Endothelial cell of umbilical vein (primary cell): ENCODE results near the gene THEM4. TPM values are rescaled to one million over a fixed set of nuclear protein-coding genes. Genes with fewer than 3 reads are reported as not detected.

Experiments used
- BruUV-seq: library from RNA; stranded (reverse); fragments of 400-500 nt; replicated peaks from 2 replicates; lab custom pipeline; 2021; lab: Mats Ljungman, UMichigan
- CTCF ChIA-PET: fragments of 300-600, 350-600 bp; sonication (Branson Sonifier 250); formaldehyde crosslinking; loops from one replicate; lab custom pipeline; 2021; ENCODE audit warnings: antibody characterized with exemption, inconsistent platforms; lab: Charles Lee
- POLR2A ChIA-PET: fragments of 300-600, 350-600 bp; sonication (Branson Sonifier 250); formaldehyde crosslinking; loops from one replicate; lab custom pipeline; 2021; ENCODE audit warnings: antibody characterized with exemption, inconsistent platforms; lab: Charles Lee
- DNase-seq: peaks from one replicate; pipeline ENCODE4 v3.0.0-alpha.2; 2011; ENCODE audit warnings: low read depth, low spot score
- FAIRE-seq: peaks from 2 replicates; lab custom pipeline; 2011; peaks lifted over from hg19 to GRCh38; lab: Jason Lieb, UNC
- H2AFZ ChIP-seq: 2 replicates; pipeline ENCODE4 v1.6.0; 2012; ENCODE audit warnings: low read depth, low read length, control low read depth, inconsistent platforms
- H3K27ac ChIP-seq: 2 replicates; pipeline ENCODE4 v1.5.1; 2011; ENCODE audit warnings: low read depth, mild to moderate bottlenecking, control low read depth, low read length, moderate library complexity; ENCODE audit not compliant: insufficient read depth
- H3K27me3 ChIP-seq, 2 experiments: 2 replicates each; pipeline versions ENCODE4 v1.6.0 to v1.6.1; 2011; ENCODE audit warnings: low read length in 2 of 2, mixed read lengths in 1 of 2; ENCODE audit not compliant: control insufficient read depth in 2 of 2, insufficient read depth in 2 of 2
- H3K36me3 ChIP-seq, 2 experiments: 2 replicates in 1 of 2; 3 replicates in 1 of 2; pipeline ENCODE4 v1.5.1; 2011; ENCODE audit warnings: low read length in 2 of 2, mild to moderate bottlenecking in 1 of 2, moderate library complexity in 1 of 2; ENCODE audit not compliant: control insufficient read depth in 2 of 2, insufficient read depth in 2 of 2; ENCODE audit errors: extremely low read depth in 1 of 2
- H3K4me1 ChIP-seq: 3 replicates; pipeline ENCODE4 v1.5.1; 2011; ENCODE audit warnings: mild to moderate bottlenecking, low read length; ENCODE audit not compliant: control insufficient read depth, insufficient read depth; ENCODE audit errors: extremely low read depth
- H3K4me2 ChIP-seq: 2 replicates; pipeline ENCODE4 v1.6.1; 2011; ENCODE audit warnings: low read length, control low read depth, mixed read lengths; ENCODE audit not compliant: insufficient read depth
- H3K4me3 ChIP-seq, 3 experiments: fragments of 200-600 bp in 1 of 3; sonication (generic), shearing (Covaris generic) in 1 of 3; replicated peaks in 1 of 3; 2 replicates each; pipeline ENCODE4 v1.5.1; 2011 to 2016; ENCODE audit warnings: control low read depth in 3 of 3, low read length in 3 of 3, mild to moderate bottlenecking in 2 of 3, inconsistent platforms in 1 of 3, low read depth in 1 of 3, moderate library complexity in 1 of 3; ENCODE audit not compliant: insufficient read depth in 1 of 3
- H3K79me2 ChIP-seq: 2 replicates; pipeline ENCODE4 v1.6.0; 2012; ENCODE audit warnings: low read length, inconsistent platforms; ENCODE audit not compliant: control insufficient read depth, insufficient read depth
- H3K9ac ChIP-seq: replicated peaks from 2 replicates; pipeline ENCODE3; 2011; ENCODE audit warnings: low read length, control low read depth; ENCODE audit not compliant: insufficient read depth; ENCODE audit errors: extremely low read depth
- H3K9me1 ChIP-seq: replicated peaks from 3 replicates; pipeline ENCODE4 v1.6.0; 2011; ENCODE audit warnings: mild to moderate bottlenecking, low read length; ENCODE audit not compliant: control insufficient read depth, insufficient read depth; ENCODE audit errors: extremely low read depth
- H3K9me3 ChIP-seq: replicated peaks from 2 replicates; pipeline ENCODE4 v1.5.1; 2012; ENCODE audit warnings: low read length, inconsistent platforms; ENCODE audit not compliant: control insufficient read depth, insufficient read depth
- H4K20me1 ChIP-seq: replicated peaks from 2 replicates; pipeline ENCODE3; 2011; ENCODE audit warnings: mild to moderate bottlenecking, low read length; ENCODE audit not compliant: control insufficient read depth, insufficient read depth; ENCODE audit errors: extremely low read depth
- CTCF ChIP-seq, 2 donors: IDR thresholded peaks; 1 replicate in 1 of 2; 2 replicates in 1 of 2; pipeline ENCODE4 v1.5.1; 2011; ENCODE audit warnings: low read length in 2 of 2, mild to moderate bottlenecking in 2 of 2, moderate library complexity in 2 of 2, control low read depth in 1 of 2, inconsistent platforms in 1 of 2, low read depth in 1 of 2; ENCODE audit not compliant: insufficient read depth in 1 of 2; ENCODE audit errors: extremely low read depth in 1 of 2
- EZH2 ChIP-seq: IDR thresholded peaks from 2 replicates; pipeline ENCODE4 v1.6.1; 2012; ENCODE audit warnings: borderline replicate concordance, low read depth, mild to moderate bottlenecking, moderate library complexity, low read length, inconsistent platforms; ENCODE audit not compliant: severe bottlenecking
- FOS ChIP-seq: IDR thresholded peaks from 2 replicates; pipeline ENCODE4 v1.6.1; 2011; ENCODE audit warnings: mild to moderate bottlenecking, low read length, moderate library complexity, borderline replicate concordance; ENCODE audit not compliant: insufficient read depth
- GATA2 ChIP-seq: IDR thresholded peaks from 2 replicates; pipeline ENCODE4 v1.7.0; 2011; ENCODE audit warnings: low read depth, mild to moderate bottlenecking, moderate library complexity, mixed read lengths, low read length; ENCODE audit not compliant: insufficient read length, insufficient read depth
- JUN ChIP-seq: IDR thresholded peaks from 2 replicates; pipeline ENCODE4 v1.6.1; 2011; ENCODE audit warnings: borderline replicate concordance, low read depth; ENCODE audit not compliant: insufficient read length, insufficient read depth
- MAX ChIP-seq: IDR thresholded peaks from 2 replicates; pipeline ENCODE4 v1.6.1; 2011; ENCODE audit not compliant: insufficient read depth, insufficient read length
- MYC ChIP-seq: IDR thresholded peaks from one replicate; pipeline ENCODE4 v1.6.1; 2011; ENCODE audit warnings: mild to moderate bottlenecking, low read depth, low read length
- POLR2A ChIP-seq: IDR thresholded peaks from 2 replicates; pipeline ENCODE4 v1.6.1; 2012; ENCODE audit warnings: low read depth, mild to moderate bottlenecking, control low read depth, low read length
- POLR2AphosphoS5 ChIP-seq: IDR thresholded peaks from 2 replicates; pipeline ENCODE4 v1.6.1; 2012; ENCODE audit warnings: low read depth, mild to moderate bottlenecking, control low read depth, low read length, moderate library complexity; ENCODE audit not compliant: insufficient read depth
- dilution Hi-C: fragments of 300-500 bp; cut with MboI; formaldehyde crosslinking; loops from one replicate; pipeline ENCODE4 v1.15.0; 2019; ENCODE audit warnings: low sequenced_read_pairs; ENCODE audit not compliant: extremely low pct_ligation_motif_present
- intact Hi-C: fragments of 100-400 bp; cut with micrococcal nuclease; formaldehyde crosslinking; loops from one replicate; pipeline ENCODE4 v1.10.0; 2022
- polyA plus RNA-seq, 4 experiments: library from polyadenylated mRNA; depleted of rRNA in 3 of 4; stranded (reverse) in 3 of 4; unstranded in 1 of 4; fragments of >200 nt; gene quantifications; 2 replicates each; pipeline versions ENCODE4 v1.2.1 to v1.2.3, GENCODE V29; 2011 to 2012; ENCODE audit warnings: missing spikeins in 1 of 4
- total RNA-seq: library from RNA; stranded (reverse); gene quantifications from 2 replicates; pipeline ENCODE4 v1.2.3, GENCODE V29; 2021

The THEM4 gene
- total and polyA plus RNA-seq, 2 donors (not counting 3 experiments of a cell fraction or from before 2014, with no cell fraction given): 22.3 to 24.9 TPM

- no peaks in the 10 kb centered on the region for H3K79me2 ChIP-seq
- peak overlapping the region; percentile 4 for H2AFZ ChIP-seq
- CTCF ChIA-PET: interaction anchor here (0.8 to 13.1 kb wide), 20 partner anchors 8 to 102 kb away, joined by 3 to 572 read pairs (median 5); partner anchors contain the start of genes S100A10, S100A11 and THEM4
- TF ChIP-seq JUN (no peak), POLR2AphosphoS5 (no peak), CTCF (IDR thresholded peaks at IDR 0.05; ENCODE audit: extremely low read depth in 1 of 2, insufficient read depth in 1 of 2, low read depth in 1 of 2, low read length in 2 of 2) (no peak), MYC (no peak), FOS (no peak), EZH2 (no peak), MAX (no peak), POLR2A (no peak), GATA2 (no peak)
- BruUV-seq: no TSS peak
- no peaks in the 10 kb centered on the region for H3K9me3 ChIP-seq
- no peaks in the 10 kb centered on the region for H3K9me1 ChIP-seq
- peak; percentile 43 for DNase-seq
- dilution Hi-C loops: no loop called here
- intact Hi-C loops: loop anchor here (10.0 kb wide), 1 partner anchor 250 kb away; no protein-coding TSS in a partner anchor
- H4K20me1 ChIP-seq: no peaks in the 10 kb centered on the region
- H3K4me2 ChIP-seq: no peak overlapping the region
- H3K4me1 ChIP-seq: peaks cover 6% of the 10 kb centered on the region
- POLR2A ChIA-PET: interaction anchor here (2.1 kb wide), 1 partner anchor 57 kb away, joined by 7 read pairs; the partner anchor contains the start of gene S100A10
- FAIRE-seq: no peak
- no peak overlapping the region for H3K4me3 ChIP-seq
- no peaks in the 10 kb centered on the region for H3K36me3 ChIP-seq
- H3K27me3 ChIP-seq: no peaks in the 10 kb centered on the region
- no peak overlapping the region for H3K27ac ChIP-seq
- H3K9ac ChIP-seq: no peak overlapping the region
Measured at GRCh38 chr1:151935154-151935553, 25.8 kb upstream of the THEM4 start.
